ENCODE measurements around the gene SLC35F1. TPM values are rescaled to one million over a fixed set of nuclear protein-coding genes. Genes with fewer than 3 reads are reported as not detected.

SLC35F1 gene
- total and polyA plus RNA-seq, 2 donors (not counting 1 experiment from before 2014, with no cell fraction given), result 0.09 to 0.17 TPM

- no peak for DNase-seq (ENCODE audit: low read depth in 2 of 2)
- Histone ChIP-seq H3K4me2 (ENCODE audit: extremely low read depth, insufficient read depth, low read length) (no peak overlapping the region), H3K27ac (ENCODE audit: insufficient read depth, low read length) (no peak overlapping the region), H3K4me1 (ENCODE audit: control insufficient read depth, extremely low read depth, insufficient read depth, low read length) (no peaks in the 10 kb centered on the region), H3K9ac (ENCODE audit: insufficient read depth, low read length) (no peak overlapping the region), H3K27me3 (ENCODE audit: control insufficient read depth, insufficient read depth, low read length) (peaks cover 4% of the 10 kb centered on the region), H2AFZ (ENCODE audit: low read length) (no peak overlapping the region), H3K4me3 (replicated peaks in 1 of 4; ENCODE audit: control extremely low read depth in 1 of 4, insufficient read depth in 1 of 4, low read depth in 3 of 4, low read length in 4 of 4) (no peak overlapping the region), H3K79me2 (ENCODE audit: control insufficient read depth, insufficient read depth, low read length) (no peaks in the 10 kb centered on the region), H4K20me1 (ENCODE audit: control insufficient read depth, extremely low read depth, insufficient read depth, low read length) (no peaks in the 10 kb centered on the region), H3K36me3 (ENCODE audit: control insufficient read depth, insufficient read depth, low read length) (no peaks in the 10 kb centered on the region), H3K9me3 (ENCODE audit: control insufficient read depth, insufficient read depth, low read depth, low read length) (no peaks in the 10 kb centered on the region)
- TF ChIP-seq EZH2 (IDR thresholded peaks at IDR 0.05; ENCODE audit: low read length, missing control alignments), result no peak
- TF ChIP-seq CTCF (conservative IDR thresholded peaks at IDR 0.05 in 1 of 2, IDR thresholded peaks at IDR 0.05 in 1 of 2; ENCODE audit: low read depth in 1 of 2, low read length in 2 of 2), result no peak
Observed at GRCh38 chr6:118269659-118270058, 362.6 kb downstream of the SLC35F1 start.

GRCh38 chr6:118277631-118278030, 370.6 kb downstream of the SLC35F1 start:
- H3K4me1 ChIP-seq (ENCODE audit: control insufficient read depth, extremely low read depth, insufficient read depth, low read length), result no peaks in the 10 kb centered on the region
- DNase-seq (ENCODE audit: low read depth in 2 of 2), result no peak
- no peaks in the 10 kb centered on the region for H3K27me3 ChIP-seq (ENCODE audit: control insufficient read depth, insufficient read depth, low read length)
- no peak overlapping the region for H3K27ac ChIP-seq (ENCODE audit: insufficient read depth, low read length)
- no peak overlapping the region for H3K4me2 ChIP-seq (ENCODE audit: extremely low read depth, insufficient read depth, low read length)
- TF ChIP-seq CTCF (conservative IDR thresholded peaks at IDR 0.05 in 1 of 2, IDR thresholded peaks at IDR 0.05 in 1 of 2; ENCODE audit: low read depth in 1 of 2, low read length in 2 of 2) (no peak), EZH2 (IDR thresholded peaks at IDR 0.05; ENCODE audit: low read length, missing control alignments) (no peak)
- H3K9ac ChIP-seq (ENCODE audit: insufficient read depth, low read length), result no peak overlapping the region
- H3K9me3 ChIP-seq (ENCODE audit: control insufficient read depth, insufficient read depth, low read depth, low read length), result no peaks in the 10 kb centered on the region
- H3K4me3 ChIP-seq (replicated peaks in 1 of 4; ENCODE audit: control extremely low read depth in 1 of 4, insufficient read depth in 1 of 4, low read depth in 3 of 4, low read length in 4 of 4), result no peak overlapping the region
- no peaks in the 10 kb centered on the region for H4K20me1 ChIP-seq (ENCODE audit: control insufficient read depth, extremely low read depth, insufficient read depth, low read length)
- H3K36me3 ChIP-seq (ENCODE audit: control insufficient read depth, insufficient read depth, low read length), result no peaks in the 10 kb centered on the region
- no peak overlapping the region for H2AFZ ChIP-seq (ENCODE audit: low read length)
- no peaks in the 10 kb centered on the region for H3K79me2 ChIP-seq (ENCODE audit: control insufficient read depth, insufficient read depth, low read length)

- Histone ChIP-seq H3K27ac (ENCODE audit: insufficient read depth, low read length) (no peak overlapping the region), H3K36me3 (ENCODE audit: control insufficient read depth, insufficient read depth, low read length) (no peaks in the 10 kb centered on the region), H3K79me2 (ENCODE audit: control insufficient read depth, insufficient read depth, low read length) (no peaks in the 10 kb centered on the region), H3K4me1 (ENCODE audit: control insufficient read depth, extremely low read depth, insufficient read depth, low read length) (no peaks in the 10 kb centered on the region), H3K27me3 (ENCODE audit: control insufficient read depth, insufficient read depth, low read length) (no peaks in the 10 kb centered on the region), H3K4me3 (replicated peaks in 1 of 4; ENCODE audit: control extremely low read depth in 1 of 4, insufficient read depth in 1 of 4, low read depth in 3 of 4, low read length in 4 of 4) (no peak overlapping the region), H2AFZ (ENCODE audit: low read length) (no peak overlapping the region), H3K4me2 (ENCODE audit: extremely low read depth, insufficient read depth, low read length) (no peak overlapping the region), H3K9ac (ENCODE audit: insufficient read depth, low read length) (no peak overlapping the region), H3K9me3 (ENCODE audit: control insufficient read depth, insufficient read depth, low read depth, low read length) (no peaks in the 10 kb centered on the region), H4K20me1 (ENCODE audit: control insufficient read depth, extremely low read depth, insufficient read depth, low read length) (no peaks in the 10 kb centered on the region)
- DNase-seq (ENCODE audit: low read depth in 2 of 2), result peak in 1 of 2 donors; percentile 39
- TF ChIP-seq EZH2 (IDR thresholded peaks at IDR 0.05; ENCODE audit: low read length, missing control alignments), result no peak
- TF ChIP-seq CTCF (conservative IDR thresholded peaks at IDR 0.05 in 1 of 2, IDR thresholded peaks at IDR 0.05 in 1 of 2; ENCODE audit: low read depth in 1 of 2, low read length in 2 of 2), result no peak
Observed at GRCh38 chr6:118280210-118280609, 373.1 kb downstream of the SLC35F1 start.
